ENCODE measurements around the gene KCNF1. TPM values are rescaled to one million over a fixed set of nuclear protein-coding genes. Genes with fewer than 3 reads are reported as not detected.

Gene KCNF1
- total RNA-seq, 2 donors from 2014 or later, result not detected

- Mint-ChIP-seq H3K9me3 (no peaks in the 10 kb centered on the region), H3K27me3 (peaks cover 27 to 42% of the 10 kb centered on the region in 2 donors), H3K4me3 (no peak overlapping the region), H3K36me3 (no peaks in the 10 kb centered on the region), H3K27ac (no peak overlapping the region), H3K4me1 (ENCODE audit: low read depth in 2 of 2) (peaks cover 0 to 3% of the 10 kb centered on the region in 2 donors)
- ATAC-seq, result peak in 1 of 2 donors; percentile 16
- no peak for DNase-seq (ENCODE audit: low spot score)
Observed at GRCh38 chr2:10913501-10914271, 2.0 kb downstream of the KCNF1 start.

GRCh38 chr2:10914272-10914693 is 2.5 kb downstream of the KCNF1 start:
- no peak overlapping the region for H3K4me3 Mint-ChIP-seq
- H3K27me3 Mint-ChIP-seq, result peaks cover 24 to 38% of the 10 kb centered on the region in 2 donors
- H3K27ac Mint-ChIP-seq, result no peak overlapping the region

GRCh38 chr2:10915236-10915635 is 3.5 kb downstream of the KCNF1 start:
- DNase-seq (ENCODE audit: low spot score) (no peak), ATAC-seq (no peak)
- H3K9me3 Mint-ChIP-seq, result no peaks in the 10 kb centered on the region
- no peak overlapping the region for H3K27ac Mint-ChIP-seq
- peaks cover 18 to 29% of the 10 kb centered on the region in 2 donors for H3K27me3 Mint-ChIP-seq
- H3K4me1 Mint-ChIP-seq (ENCODE audit: low read depth in 2 of 2), result peaks cover 0 to 3% of the 10 kb centered on the region in 2 donors
- H3K4me3 Mint-ChIP-seq, result no peak overlapping the region
- no peaks in the 10 kb centered on the region for H3K36me3 Mint-ChIP-seq

More at GRCh38 chr2:10914272-10914693, 2.5 kb downstream of the KCNF1 start:
- DNase-seq (ENCODE audit: low spot score) (no peak), ATAC-seq (no peak)
- H3K9me3 Mint-ChIP-seq, result no peaks in the 10 kb centered on the region
- H3K4me1 Mint-ChIP-seq (ENCODE audit: low read depth in 2 of 2), result peaks cover 0 to 3% of the 10 kb centered on the region in 2 donors
- no peaks in the 10 kb centered on the region for H3K36me3 Mint-ChIP-seq

GRCh38 chr2:10915731-10916276 is 4.1 kb downstream of the KCNF1 start:
- peaks cover 0 to 2% of the 10 kb centered on the region in 2 donors for H3K4me1 Mint-ChIP-seq (ENCODE audit: low read depth in 2 of 2)
- peaks cover 16 to 23% of the 10 kb centered on the region in 2 donors for H3K27me3 Mint-ChIP-seq
- no peak overlapping the region for H3K4me3 Mint-ChIP-seq
- H3K9me3 Mint-ChIP-seq, result no peaks in the 10 kb centered on the region
- ATAC-seq, result no peak
- H3K36me3 Mint-ChIP-seq, result no peaks in the 10 kb centered on the region
- H3K27ac Mint-ChIP-seq, result no peak overlapping the region
- no peak for DNase-seq (ENCODE audit: low spot score)

- Mint-ChIP-seq H3K4me3 (no peak overlapping the region), H3K36me3 (no peaks in the 10 kb centered on the region), H3K27me3 (peaks cover 12 to 17% of the 10 kb centered on the region in 2 donors), H3K4me1 (ENCODE audit: low read depth in 2 of 2) (no peaks in the 10 kb centered on the region), H3K9me3 (no peaks in the 10 kb centered on the region), H3K27ac (no peak overlapping the region)
- ATAC-seq (no peak), DNase-seq (ENCODE audit: low spot score) (no peak)
Observed at GRCh38 chr2:10916953-10917352, 5.2 kb downstream of the KCNF1 start.

GRCh38 chr2:10917927-10918326 is 6.2 kb downstream of the KCNF1 start:
- Mint-ChIP-seq H3K36me3 (no peaks in the 10 kb centered on the region), H3K27ac (no peak overlapping the region), H3K4me1 (ENCODE audit: low read depth in 2 of 2) (no peaks in the 10 kb centered on the region), H3K4me3 (no peak overlapping the region), H3K27me3 (peaks cover 7 to 12% of the 10 kb centered on the region in 2 donors), H3K9me3 (no peaks in the 10 kb centered on the region)
- no peak for DNase-seq (ENCODE audit: low spot score)
- ATAC-seq, result no peak

- Mint-ChIP-seq H3K9me3 (no peaks in the 10 kb centered on the region), H3K27me3 (peaks cover 5 to 8% of the 10 kb centered on the region in 2 donors), H3K36me3 (no peaks in the 10 kb centered on the region), H3K4me1 (ENCODE audit: low read depth in 2 of 2) (no peaks in the 10 kb centered on the region), H3K4me3 (no peak overlapping the region), H3K27ac (no peak overlapping the region)
- DNase-seq (ENCODE audit: low spot score), result no peak
- no peak for ATAC-seq
Observed at GRCh38 chr2:10918661-10919409, 7.1 kb downstream of the KCNF1 start.

GRCh38 chr2:10919410-10919770 is 7.7 kb downstream of the KCNF1 start:
- H3K4me3 Mint-ChIP-seq, result no peak overlapping the region
- no peaks in the 10 kb centered on the region for H3K36me3 Mint-ChIP-seq
- DNase-seq (ENCODE audit: low spot score), result no peak
- ATAC-seq, result no peak
- H3K27ac Mint-ChIP-seq, result no peak overlapping the region
- H3K4me1 Mint-ChIP-seq (ENCODE audit: low read depth in 2 of 2), result no peaks in the 10 kb centered on the region
- peaks cover 4 to 7% of the 10 kb centered on the region in 2 donors for H3K27me3 Mint-ChIP-seq
- no peaks in the 10 kb centered on the region for H3K9me3 Mint-ChIP-seq

GRCh38 chr2:10919771-10920621 is 8.3 kb downstream of the KCNF1 start:
- Mint-ChIP-seq H3K36me3 (no peaks in the 10 kb centered on the region), H3K27ac (no peak overlapping the region), H3K4me1 (ENCODE audit: low read depth in 2 of 2) (no peaks in the 10 kb centered on the region), H3K9me3 (no peaks in the 10 kb centered on the region), H3K4me3 (no peak overlapping the region), H3K27me3 (peaks cover 0 to 1% of the 10 kb centered on the region in 2 donors)
- DNase-seq (ENCODE audit: low spot score) (no peak), ATAC-seq (no peak)

GRCh38 chr2:10920764-10921388 is 9.1 kb downstream of the KCNF1 start:
- no peak for DNase-seq (ENCODE audit: low spot score)
- no peak overlapping the region for H3K4me3 Mint-ChIP-seq
- no peak for ATAC-seq
- H3K9me3 Mint-ChIP-seq, result no peaks in the 10 kb centered on the region
- H3K27ac Mint-ChIP-seq, result no peak overlapping the region
- H3K27me3 Mint-ChIP-seq, result no peaks in the 10 kb centered on the region
- H3K36me3 Mint-ChIP-seq, result no peaks in the 10 kb centered on the region
- H3K4me1 Mint-ChIP-seq (ENCODE audit: low read depth in 2 of 2), result no peaks in the 10 kb centered on the region

GRCh38 chr2:10921525-10921924 is 9.8 kb downstream of the KCNF1 start:
- H3K4me1 Mint-ChIP-seq (ENCODE audit: low read depth in 2 of 2), result no peaks in the 10 kb centered on the region
- ATAC-seq (no peak), DNase-seq (ENCODE audit: low spot score) (no peak)
- H3K36me3 Mint-ChIP-seq, result no peaks in the 10 kb centered on the region
- H3K27ac Mint-ChIP-seq, result no peak overlapping the region
- no peak overlapping the region for H3K4me3 Mint-ChIP-seq
- H3K9me3 Mint-ChIP-seq, result no peaks in the 10 kb centered on the region
- no peaks in the 10 kb centered on the region for H3K27me3 Mint-ChIP-seq

- Mint-ChIP-seq H3K4me1 (ENCODE audit: low read depth in 2 of 2) (no peaks in the 10 kb centered on the region), H3K4me3 (no peak overlapping the region), H3K9me3 (no peaks in the 10 kb centered on the region), H3K27ac (no peak overlapping the region), H3K36me3 (no peaks in the 10 kb centered on the region), H3K27me3 (no peaks in the 10 kb centered on the region)
- DNase-seq (ENCODE audit: low spot score) (no peak), ATAC-seq (no peak)
Observed at GRCh38 chr2:10922307-10923007, 10.7 kb downstream of the KCNF1 start.

- no peak overlapping the region for H3K27ac Mint-ChIP-seq
- H3K9me3 Mint-ChIP-seq, result no peaks in the 10 kb centered on the region
- no peak for ATAC-seq
- H3K4me3 Mint-ChIP-seq, result no peak overlapping the region
- no peaks in the 10 kb centered on the region for H3K36me3 Mint-ChIP-seq
- no peak for DNase-seq (ENCODE audit: low spot score)
- no peaks in the 10 kb centered on the region for H3K4me1 Mint-ChIP-seq (ENCODE audit: low read depth in 2 of 2)
- peaks cover 0 to under 1% of the 10 kb centered on the region in 2 donors for H3K27me3 Mint-ChIP-seq
Observed at GRCh38 chr2:10923008-10923375, 11.3 kb downstream of the KCNF1 start.
